Ectodermal cell (in vitro differentiated cells): ENCODE data around the gene LSR.
"Not testable (repeated sequence)": the region's sequence is repeated elsewhere in the genome, so short reads cannot be mapped to it uniquely, and the experiment has no call there.

ENCODE experiments used
- H3K27ac ChIP-seq: 2 replicates; pipeline ENCODE4 v1.7.0; 2013; ENCODE audit warnings: mild to moderate bottlenecking, low read depth, low read length; ENCODE audit not compliant: insufficient read depth, poor library complexity, severe bottlenecking
- H3K27me3 ChIP-seq: 2 replicates; pipeline ENCODE4 v1.7.0; 2013; ENCODE audit warnings: mild to moderate bottlenecking, low read length; ENCODE audit not compliant: insufficient read depth, control insufficient read depth, poor library complexity, severe bottlenecking
- H3K36me3 ChIP-seq: one replicate; pipeline ENCODE4 v1.7.0; 2013; ENCODE audit warnings: low read length; ENCODE audit not compliant: control insufficient read depth, insufficient read depth
- H3K4me1 ChIP-seq: one replicate; pipeline ENCODE4 v1.7.0; 2013; ENCODE audit warnings: low read length; ENCODE audit not compliant: control insufficient read depth, insufficient read depth
- H3K4me3 ChIP-seq: 2 replicates; pipeline ENCODE4 v1.7.0; 2013; ENCODE audit warnings: low read depth, low read length, control low read depth; ENCODE audit not compliant: insufficient read depth
- H3K9me3 ChIP-seq: 2 replicates; pipeline ENCODE4 v1.7.0; 2013; ENCODE audit warnings: mild to moderate bottlenecking, low read length, moderate library complexity; ENCODE audit not compliant: control insufficient read depth
- WGBS, 2 experiments: methylation state at CpG; one replicate each; pipeline ENCODE4 v1.1.7; 2013; ENCODE audit warnings: missing lambda C conversion rate in 2 of 2; 5-methylcytosine and 5-hydroxymethylcytosine counted together

The LSR gene

GRCh38 chr19:35278578-35279284 is 29.9 kb downstream of the LSR start:
- Histone ChIP-seq H3K27ac (no peak overlapping the region), H3K4me1 (no peaks in the 10 kb centered on the region), H3K4me3 (no peak overlapping the region), H3K9me3 (no peaks in the 10 kb centered on the region), H3K27me3 (no peaks in the 10 kb centered on the region), H3K36me3 (peaks cover 18% of the 10 kb centered on the region)
- WGBS, 2 experiments = 94% methylated on average over 45 of the region's 45 CpGs

DNA sequence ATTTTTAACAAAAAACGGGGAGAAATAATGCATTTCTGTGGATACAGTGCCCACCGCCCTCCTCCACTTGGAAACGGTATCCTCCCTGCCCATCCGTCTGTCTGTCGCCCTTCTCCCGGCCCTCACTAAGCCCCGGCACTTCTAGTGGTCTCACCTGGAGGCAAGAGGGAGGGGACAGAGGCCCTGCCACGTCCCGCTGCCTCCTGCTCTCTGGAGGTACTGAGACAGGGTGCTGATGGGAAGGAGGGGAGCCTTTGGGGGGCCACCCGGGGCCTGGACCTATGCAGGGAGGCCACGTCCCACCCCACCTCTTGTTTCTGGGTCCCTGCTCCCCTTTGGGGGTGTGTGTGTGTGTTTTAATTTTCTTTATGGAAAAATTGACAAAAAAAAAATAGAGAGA is 30.6 kb downstream of the LSR start:
- Histone ChIP-seq H3K36me3 (peaks cover 12% of the 10 kb centered on the region), H3K27me3 (no peaks in the 10 kb centered on the region), H3K27ac (no peak overlapping the region), H3K4me3 (no peak overlapping the region), H3K4me1 (no peaks in the 10 kb centered on the region), H3K9me3 (no peaks in the 10 kb centered on the region)
- 86 to 87% methylated on average over 11 of the region's 11 CpGs for WGBS, 2 experiments

- no peak overlapping the region for H3K4me3 ChIP-seq
- 86 to 89% methylated on average over 12 of the region's 12 CpGs for WGBS, 2 experiments
- no peak overlapping the region for H3K27ac ChIP-seq
Measured at GRCh38 chr19:35279985-35280821, 31.4 kb downstream of the LSR start.

GRCh38 chr19:35281303-35281702 is 32.5 kb downstream of the LSR start:
- H3K36me3 ChIP-seq = peaks cover 3% of the 10 kb centered on the region
- no peak overlapping the region for H3K4me3 ChIP-seq
- 91 to 97% methylated on average over 4 of the region's 4 CpGs for WGBS, 2 experiments
- no peaks in the 10 kb centered on the region for H3K9me3 ChIP-seq
- no peaks in the 10 kb centered on the region for H3K27me3 ChIP-seq
- no peak overlapping the region for H3K27ac ChIP-seq
- H3K4me1 ChIP-seq = no peaks in the 10 kb centered on the region

More at GRCh38 chr19:35279985-35280821, 31.4 kb downstream of the LSR start:
- Histone ChIP-seq H3K4me1 (no peaks in the 10 kb centered on the region), H3K9me3 (no peaks in the 10 kb centered on the region), H3K27me3 (no peaks in the 10 kb centered on the region), H3K36me3 (peaks cover 6% of the 10 kb centered on the region)

- Histone ChIP-seq H3K36me3 (no peaks in the 10 kb centered on the region), H3K4me1 (no peaks in the 10 kb centered on the region), H3K4me3 (no peak overlapping the region), H3K27ac (no peak overlapping the region), H3K9me3 (no peaks in the 10 kb centered on the region), H3K27me3 (no peaks in the 10 kb centered on the region)
- WGBS, 2 experiments = 71 to 76% methylated on average over 17 of the region's 17 CpGs
Measured at GRCh38 chr19:35284153-35285094, 35.6 kb downstream of the LSR start.

GRCh38 chr19:35285095-35285449 is 36.3 kb downstream of the LSR start:
- no peaks in the 10 kb centered on the region for H3K9me3 ChIP-seq
- H3K4me1 ChIP-seq = no peaks in the 10 kb centered on the region
- no peak overlapping the region for H3K27ac ChIP-seq
- H3K4me3 ChIP-seq = no peak overlapping the region
- no peaks in the 10 kb centered on the region for H3K27me3 ChIP-seq
- H3K36me3 ChIP-seq = no peaks in the 10 kb centered on the region
- 17 to 25% methylated on average over 1 of the region's 1 CpG for WGBS, 2 experiments

- not testable (repeated sequence) for H3K27me3 ChIP-seq, H3K9me3 ChIP-seq, H3K27ac ChIP-seq, H3K4me3 ChIP-seq, H3K4me1 ChIP-seq, H3K36me3 ChIP-seq
- 94% methylated on average over 3 of the region's 3 CpGs for WGBS, 2 experiments
Measured at GRCh38 chr19:35285465-35285864, 36.7 kb downstream of the LSR start.

- not testable (repeated sequence) for H3K4me3 ChIP-seq, H3K36me3 ChIP-seq, H3K27ac ChIP-seq, H3K9me3 ChIP-seq, H3K4me1 ChIP-seq, H3K27me3 ChIP-seq
- WGBS, 2 experiments = 95% methylated on average over 5 of the region's 5 CpGs
Measured at GRCh38 chr19:35286101-35286500, 37.3 kb downstream of the LSR start.

DNA sequence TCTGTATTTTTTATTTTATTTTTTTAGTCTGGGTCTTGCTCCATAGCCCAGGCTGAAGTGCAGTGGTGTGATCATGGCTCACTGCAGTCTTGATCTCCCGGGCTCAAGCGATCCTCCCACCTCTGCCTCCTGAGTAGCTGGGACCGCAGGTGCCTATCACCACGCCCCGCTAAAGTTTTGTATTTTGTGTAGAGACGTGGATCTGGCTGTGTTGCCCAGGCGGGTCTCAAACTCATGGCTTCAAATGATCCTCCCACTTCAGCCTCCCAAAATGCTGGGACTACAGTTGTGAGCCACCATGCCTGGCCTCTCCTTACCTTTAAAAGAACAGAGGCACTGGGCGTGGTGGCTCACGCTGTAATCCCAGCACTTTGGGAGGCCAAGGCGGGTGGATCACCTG is 38.9 kb downstream of the LSR start:
- Histone ChIP-seq H3K4me3 (no peak overlapping the region), H3K36me3 (no peaks in the 10 kb centered on the region), H3K27ac (no peak overlapping the region), H3K27me3 (no peaks in the 10 kb centered on the region), H3K9me3 (no peaks in the 10 kb centered on the region), H3K4me1 (peaks cover 10% of the 10 kb centered on the region)
- 89% methylated on average over 10 of the region's 10 CpGs for WGBS, 2 experiments

- H3K4me3 ChIP-seq = no peak overlapping the region
- WGBS, 2 experiments = 83 to 84% methylated on average over 2 of the region's 2 CpGs
- peaks cover 11% of the 10 kb centered on the region for H3K4me1 ChIP-seq
- no peaks in the 10 kb centered on the region for H3K36me3 ChIP-seq
- no peaks in the 10 kb centered on the region for H3K9me3 ChIP-seq
- no peaks in the 10 kb centered on the region for H3K27me3 ChIP-seq
- no peak overlapping the region for H3K27ac ChIP-seq
Measured at GRCh38 chr19:35288331-35288730, 39.5 kb downstream of the LSR start.
